PC-3 (cell line): ENCODE measurements around the gene EPS8. TPM values are rescaled to one million over a fixed set of nuclear protein-coding genes. Genes with fewer than 3 reads are reported as not detected.

Experiments used
- ATAC-seq: fragments of 200-7000 bp; cut with Tn5 transposase; 2 replicates; pipeline ENCODE4 v1.9.1; 2020; ENCODE audit warnings: mild to moderate bottlenecking, moderate library complexity
- BruUV-seq: library from RNA; stranded (reverse); fragments of 400-500 nt; replicated peaks from 2 replicates; lab custom pipeline; 2021; lab: Mats Ljungman, UMichigan
- CTCF ChIA-PET: fragments of 300-600 bp; sonication (Branson Sonifier 250); formaldehyde crosslinking; loops from one replicate; lab custom pipeline; 2022; ENCODE audit warnings: antibody characterized with exemption; lab: Charles Lee
- POLR2A ChIA-PET: fragments of 300-600 bp; sonication (Branson Sonifier 250); formaldehyde crosslinking; loops from one replicate; lab custom pipeline; 2022; ENCODE audit warnings: antibody characterized with exemption; ENCODE audit not compliant: unreplicated experiment; lab: Charles Lee
- DNase-seq: peaks from one replicate; pipeline ENCODE4 v3.0.0-alpha.2; 2015
- H2AFZ ChIP-seq: fragments of 300-600 bp; sonication (generic); 2 replicates; pipeline ENCODE4 v1.6.0; 2016; ENCODE audit warnings: antibody characterized with exemption, low read length
- H3F3A ChIP-seq: fragments of 300-600 bp; sonication (generic); one replicate; pipeline ENCODE4 v1.6.0; 2017; ENCODE audit warnings: antibody characterized with exemption, low read length, control low read depth, mild to moderate bottlenecking; ENCODE audit not compliant: unreplicated experiment
- H3K27ac ChIP-seq: fragments of 300-600 bp; sonication (generic); 2 replicates; pipeline ENCODE4 v1.5.1; 2016; ENCODE audit warnings: mild to moderate bottlenecking, low read length
- H3K27me3 ChIP-seq: fragments of 300-600 bp; sonication (generic); 2 replicates; pipeline ENCODE4 v1.6.1; 2016; ENCODE audit warnings: low read length, mixed read lengths
- H3K36me3 ChIP-seq: fragments of 300-600 bp; sonication (generic); 2 replicates; pipeline ENCODE4 v1.6.1; 2016; ENCODE audit warnings: low read depth, mixed run types, low read length, mixed read lengths
- H3K4me1 ChIP-seq: fragments of 300-600 bp; sonication (generic); 2 replicates; pipeline ENCODE4 v1.5.1; 2016; ENCODE audit warnings: low read length; ENCODE audit not compliant: insufficient read depth
- H3K4me2 ChIP-seq: fragments of 300-600 bp; sonication (generic); 2 replicates; pipeline ENCODE4 v1.6.0; 2016; ENCODE audit warnings: low read length
- H3K4me3 ChIP-seq: fragments of 300-600 bp; sonication (generic); 2 replicates; pipeline ENCODE4 v1.5.1; 2016; ENCODE audit warnings: mild to moderate bottlenecking, low read length, mixed read lengths
- H3K79me2 ChIP-seq: fragments of 300-600 bp; sonication (generic); 2 replicates; pipeline ENCODE4 v1.6.1; 2017; ENCODE audit warnings: low read length, mixed read lengths
- H3K9ac ChIP-seq: fragments of 300-600 bp; sonication (generic); 2 replicates; pipeline ENCODE4 v1.6.0; 2016; ENCODE audit warnings: mild to moderate bottlenecking, low read length
- H3K9me2 ChIP-seq: fragments of 300-600 bp; sonication (generic); replicated peaks from 2 replicates; pipeline ENCODE4 v1.6.1; 2016; ENCODE audit warnings: mixed run types, low read length, mixed read lengths
- H3K9me3 ChIP-seq: fragments of 300-600 bp; sonication (generic); 2 replicates; pipeline ENCODE4 v1.6.1; 2016; ENCODE audit warnings: low read length, mixed read lengths
- H4K20me1 ChIP-seq: fragments of 300-600 bp; sonication (generic); 2 replicates; pipeline ENCODE4 v1.6.1; 2016; ENCODE audit warnings: low read length, mixed read lengths
- CTCF ChIP-seq: fragments of 300-600 bp; sonication (generic); conservative IDR thresholded peaks from 2 replicates; pipeline ENCODE4 v1.5.1; 2017; ENCODE audit warnings: antibody characterized with exemption, low read depth, mild to moderate bottlenecking, low read length
- EZH2 ChIP-seq: fragments of 300-600 bp; sonication (generic); IDR thresholded peaks from one replicate; pipeline ENCODE4 v1.6.1; 2017; ENCODE audit warnings: antibody characterized with exemption, mild to moderate bottlenecking, low read length; ENCODE audit not compliant: unreplicated experiment
- EZH2phosphoT487 ChIP-seq: fragments of 300-600 bp; sonication (generic); IDR thresholded peaks from 2 replicates; pipeline ENCODE4 v1.6.1; 2018; ENCODE audit warnings: mild to moderate bottlenecking, antibody characterized with exemption, low read length, borderline replicate concordance
- intact Hi-C: fragments of 100-400 bp; cut with micrococcal nuclease; formaldehyde crosslinking; loops from 2 replicates; pipeline ENCODE4 v1.9.0; 2023
- total RNA-seq: library from RNA; depleted of rRNA; stranded (reverse); fragments of >200 nt; gene quantifications from 2 replicates; pipeline ENCODE4 v1.2.3, GENCODE V29; 2014

EPS8 gene
- total RNA-seq, 1 experiment from 2014 or later: 47.4 TPM

GRCh38 chr12:15699886-15700285 is 89.3 kb downstream of the EPS8 start:
- H3K27ac ChIP-seq: peak overlapping the region; percentile 86
- no peak for TF ChIP-seq CTCF
- TF ChIP-seq EZH2: no peak
- no peak for TF ChIP-seq EZH2phosphoT487
- no peaks in the 10 kb centered on the region for H3F3A ChIP-seq
- peak overlapping the region; percentile 53 for H3K4me2 ChIP-seq
- 0 out of 2 replicates have a peak overlapping the region, but pooled peaks have one; percentile 13 for H3K4me3 ChIP-seq
- peaks cover 33% of the 10 kb centered on the region for H3K4me1 ChIP-seq
- no peaks in the 10 kb centered on the region for H4K20me1 ChIP-seq
- H3K79me2 ChIP-seq: peaks cover 33% of the 10 kb centered on the region
- BruUV-seq: no TSS peak
- DNase-seq (no peak), ATAC-seq (no peak)
- H2AFZ ChIP-seq: no peak overlapping the region
- intact Hi-C loops: loop anchor here (2.0 to 5.0 kb wide), 3 partner anchors 38 to 89 kb away; partner anchors contain the start of gene EPS8
- no peaks in the 10 kb centered on the region for H3K9me3 ChIP-seq
- no peaks in the 10 kb centered on the region for H3K36me3 ChIP-seq
- CTCF ChIA-PET: no interaction called here
- POLR2A ChIA-PET: no interaction called here
- no peaks in the 10 kb centered on the region for H3K27me3 ChIP-seq
- H3K9me2 ChIP-seq: no peaks in the 10 kb centered on the region
- H3K9ac ChIP-seq: peak overlapping the region; percentile 48

GRCh38 chr12:15698377-15698871 is 90.8 kb downstream of the EPS8 start:
- Histone ChIP-seq H3K27ac (no peak overlapping the region), H3K36me3 (no peaks in the 10 kb centered on the region), H3K4me3 (no peak overlapping the region), H3K9me3 (no peaks in the 10 kb centered on the region), H4K20me1 (no peaks in the 10 kb centered on the region), H3K27me3 (no peaks in the 10 kb centered on the region), H3F3A (no peaks in the 10 kb centered on the region), H3K9ac (no peak overlapping the region), H3K9me2 (no peaks in the 10 kb centered on the region), H3K79me2 (peaks cover 33% of the 10 kb centered on the region), H2AFZ (no peak overlapping the region), H3K4me1 (peaks cover 34% of the 10 kb centered on the region), H3K4me2 (no peak overlapping the region)
- TF ChIP-seq EZH2phosphoT487 (no peak), CTCF (no peak), EZH2 (no peak)
- ATAC-seq (no peak), DNase-seq (no peak)
- BruUV-seq: no TSS peak
- POLR2A ChIA-PET: interaction anchor here (0.7 kb wide), 1 partner anchor 21 kb away, joined by 3 read pairs; no protein-coding TSS in a partner anchor
- CTCF ChIA-PET: interaction anchor here (0.5 kb wide), 1 partner anchor 68 kb away, joined by 3 read pairs; no protein-coding TSS in a partner anchor
- intact Hi-C loops: no loop called here

GRCh38 chr12:15697201-15697600 is 92.0 kb downstream of the EPS8 start:
- Histone ChIP-seq H3K4me1 (peaks cover 35% of the 10 kb centered on the region), H3K36me3 (no peaks in the 10 kb centered on the region), H3K4me3 (no peak overlapping the region), H3K9ac (no peak overlapping the region), H3F3A (no peaks in the 10 kb centered on the region), H3K4me2 (no peak overlapping the region), H3K79me2 (peaks cover 33% of the 10 kb centered on the region), H3K27me3 (no peaks in the 10 kb centered on the region), H2AFZ (no peak overlapping the region), H4K20me1 (no peaks in the 10 kb centered on the region), H3K27ac (no peak overlapping the region), H3K9me2 (no peaks in the 10 kb centered on the region), H3K9me3 (no peaks in the 10 kb centered on the region)
- DNase-seq (no peak), ATAC-seq (no peak)
- no peak for TF ChIP-seq EZH2
- TF ChIP-seq CTCF: no peak
- no peak for TF ChIP-seq EZH2phosphoT487
- ChIA-PET POLR2A (no interaction called here), CTCF (no interaction called here)
- BruUV-seq: no TSS peak
- intact Hi-C loops: no loop called here
